Activated naive CD8-positive, alpha-beta T cell (primary cell): ENCODE data around the gene NHEJ1.

Source experiments
- H3K27ac Mint-ChIP-seq: one replicate; pipeline ENCODE4 v1.8.0; 2021; ENCODE audit warnings: mixed read lengths
- H3K27me3 Mint-ChIP-seq: one replicate; pipeline ENCODE4 v1.8.0; 2021; ENCODE audit warnings: mixed read lengths
- H3K36me3 Mint-ChIP-seq: one replicate; pipeline ENCODE4 v1.8.0; 2021; ENCODE audit warnings: mixed read lengths
- H3K4me1 Mint-ChIP-seq: one replicate; pipeline ENCODE4 v1.8.0; 2021; ENCODE audit warnings: low read depth, mixed read lengths
- H3K4me3 Mint-ChIP-seq: one replicate; pipeline ENCODE4 v1.8.0; 2021; ENCODE audit warnings: mild to moderate bottlenecking, mixed read lengths
- H3K9me3 Mint-ChIP-seq: one replicate; pipeline ENCODE4 v1.8.0; 2021; ENCODE audit warnings: low read depth, mixed read lengths

The NHEJ1 gene

GRCh38 chr2:219159771-219160185 lies 837 bp downstream of the NHEJ1 start:
- no peaks in the 10 kb centered on the region for H3K27me3 Mint-ChIP-seq
- H3K27ac Mint-ChIP-seq = peak overlapping the region; percentile 96
- peaks cover 13% of the 10 kb centered on the region for H3K4me1 Mint-ChIP-seq
- no peaks in the 10 kb centered on the region for H3K9me3 Mint-ChIP-seq
- H3K4me3 Mint-ChIP-seq = peak overlapping the region; percentile 91
- peaks cover 8% of the 10 kb centered on the region for H3K36me3 Mint-ChIP-seq

GRCh38 chr2:219158586-219158985 lies 2.0 kb downstream of the NHEJ1 start:
- no peak overlapping the region for H3K27ac Mint-ChIP-seq
- peaks cover 13% of the 10 kb centered on the region for H3K4me1 Mint-ChIP-seq
- peak overlapping the region; percentile 25 for H3K4me3 Mint-ChIP-seq
- peaks cover 9% of the 10 kb centered on the region for H3K36me3 Mint-ChIP-seq
- H3K9me3 Mint-ChIP-seq = no peaks in the 10 kb centered on the region
- no peaks in the 10 kb centered on the region for H3K27me3 Mint-ChIP-seq

DNA sequence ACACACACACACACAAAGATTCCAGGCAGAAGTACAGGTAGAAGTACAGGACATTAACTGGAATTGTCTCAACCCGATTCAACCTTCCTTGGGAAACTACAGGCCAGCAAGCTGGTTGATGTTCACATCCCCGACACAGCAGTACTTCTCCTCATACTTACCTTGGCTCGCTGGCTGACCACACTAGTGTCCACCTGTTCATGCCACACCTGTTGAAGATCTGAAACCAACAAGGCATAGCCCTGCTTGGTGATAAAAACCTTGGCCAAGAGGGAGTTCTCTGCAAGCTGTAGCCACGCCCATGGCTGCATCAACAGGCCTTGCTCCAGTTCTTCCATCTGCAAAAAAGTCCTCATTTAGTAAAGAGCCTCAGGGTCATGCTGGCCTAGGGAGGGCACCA lies 2.6 kb downstream of the NHEJ1 start:
- peaks cover 13% of the 10 kb centered on the region for H3K36me3 Mint-ChIP-seq
- H3K27me3 Mint-ChIP-seq = no peaks in the 10 kb centered on the region
- H3K4me1 Mint-ChIP-seq = peaks cover 13% of the 10 kb centered on the region
- H3K9me3 Mint-ChIP-seq = no peaks in the 10 kb centered on the region
- no peak overlapping the region for H3K4me3 Mint-ChIP-seq
- no peak overlapping the region for H3K27ac Mint-ChIP-seq

- Mint-ChIP-seq H3K9me3 (no peaks in the 10 kb centered on the region), H3K36me3 (peaks cover 11% of the 10 kb centered on the region), H3K4me1 (peaks cover 13% of the 10 kb centered on the region), H3K27ac (no peak overlapping the region), H3K4me3 (no peak overlapping the region), H3K27me3 (no peaks in the 10 kb centered on the region)
Measured at GRCh38 chr2:219157396-219157795, 3.2 kb downstream of the NHEJ1 start.

- H3K4me3 Mint-ChIP-seq = no peak overlapping the region
- H3K4me1 Mint-ChIP-seq = peaks cover 6% of the 10 kb centered on the region
- H3K9me3 Mint-ChIP-seq = no peaks in the 10 kb centered on the region
- no peak overlapping the region for H3K27ac Mint-ChIP-seq
- H3K36me3 Mint-ChIP-seq = peaks cover 15% of the 10 kb centered on the region
- H3K27me3 Mint-ChIP-seq = no peaks in the 10 kb centered on the region
Measured at GRCh38 chr2:219155054-219155644, 5.5 kb downstream of the NHEJ1 start.

DNA sequence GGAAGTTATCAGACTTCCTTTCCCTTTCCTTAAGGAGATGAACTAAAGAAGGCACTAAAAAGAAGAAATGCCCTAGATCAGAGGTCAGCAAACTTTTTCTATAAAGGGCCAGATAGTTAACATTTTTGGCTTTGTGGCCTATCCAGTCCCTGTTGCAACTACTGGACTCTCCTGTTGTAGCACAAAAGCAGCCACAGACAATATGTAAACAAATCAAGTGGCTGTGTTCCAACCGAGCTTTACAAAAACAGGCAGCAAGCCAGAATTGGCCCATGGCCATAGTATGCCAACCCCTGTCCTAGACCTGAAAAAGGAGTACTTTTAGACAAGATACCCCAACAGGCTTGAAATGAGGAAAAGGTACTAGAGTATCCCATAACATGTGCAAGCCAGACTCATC lies 10.9 kb downstream of the NHEJ1 start:
- H3K9me3 Mint-ChIP-seq = no peaks in the 10 kb centered on the region
- H3K36me3 Mint-ChIP-seq = peaks cover 24% of the 10 kb centered on the region
- no peaks in the 10 kb centered on the region for H3K27me3 Mint-ChIP-seq
- no peak overlapping the region for H3K27ac Mint-ChIP-seq
- H3K4me3 Mint-ChIP-seq = no peak overlapping the region
- H3K4me1 Mint-ChIP-seq = no peaks in the 10 kb centered on the region

- H3K27me3 Mint-ChIP-seq = no peaks in the 10 kb centered on the region
- H3K27ac Mint-ChIP-seq = no peak overlapping the region
- H3K4me1 Mint-ChIP-seq = no peaks in the 10 kb centered on the region
- H3K4me3 Mint-ChIP-seq = no peak overlapping the region
- no peaks in the 10 kb centered on the region for H3K9me3 Mint-ChIP-seq
- H3K36me3 Mint-ChIP-seq = peaks cover 48% of the 10 kb centered on the region
Measured at GRCh38 chr2:219142329-219142728, 18.3 kb downstream of the NHEJ1 start.

DNA sequence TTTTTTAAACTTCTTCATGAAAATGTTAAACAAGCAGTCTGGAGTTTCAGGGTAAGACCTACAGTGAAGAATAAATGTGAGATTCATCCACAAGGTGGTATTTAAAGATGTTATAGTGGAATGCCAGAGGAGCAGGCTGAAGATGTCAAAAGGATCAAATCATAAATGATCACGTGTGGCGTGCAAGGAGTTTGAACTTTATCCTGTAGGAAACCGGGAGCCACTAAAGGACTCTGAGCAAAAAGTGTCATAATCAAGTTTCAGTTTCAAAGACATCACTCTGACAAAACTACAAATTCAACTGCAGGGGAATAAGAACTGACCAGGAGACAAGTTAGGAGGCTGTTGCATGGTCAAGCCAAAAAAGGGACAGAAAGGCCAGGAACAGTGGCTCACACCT lies 19.9 kb downstream of the NHEJ1 start:
- Mint-ChIP-seq H3K9me3 (no peaks in the 10 kb centered on the region), H3K27ac (no peak overlapping the region), H3K36me3 (peaks cover 40% of the 10 kb centered on the region), H3K4me3 (no peak overlapping the region), H3K27me3 (no peaks in the 10 kb centered on the region), H3K4me1 (no peaks in the 10 kb centered on the region)

DNA sequence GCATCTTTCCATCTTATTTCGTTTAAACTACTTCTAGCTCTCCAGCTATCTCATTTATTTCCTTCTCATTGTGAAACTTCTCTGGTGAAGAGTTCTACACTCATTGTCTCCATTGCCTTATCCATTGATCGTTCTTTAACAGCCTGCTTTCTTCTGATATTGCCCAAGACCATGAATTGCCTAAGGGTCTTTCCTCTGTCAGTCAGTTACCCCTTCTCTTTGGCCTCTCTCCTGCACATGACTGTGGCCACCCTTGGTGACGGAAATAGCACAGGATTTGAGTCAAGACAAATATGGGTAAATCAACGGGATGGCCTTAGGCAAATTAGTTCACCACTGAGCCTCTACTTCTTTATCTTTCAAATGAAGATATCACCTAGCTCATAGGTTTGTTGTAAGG lies 26.6 kb downstream of the NHEJ1 start:
- Mint-ChIP-seq H3K9me3 (no peaks in the 10 kb centered on the region), H3K36me3 (peaks cover 23% of the 10 kb centered on the region), H3K27ac (no peak overlapping the region), H3K4me3 (no peak overlapping the region), H3K4me1 (no peaks in the 10 kb centered on the region), H3K27me3 (no peaks in the 10 kb centered on the region)

GRCh38 chr2:219131744-219132143 lies 28.9 kb downstream of the NHEJ1 start:
- peaks cover 13% of the 10 kb centered on the region for H3K36me3 Mint-ChIP-seq
- no peaks in the 10 kb centered on the region for H3K9me3 Mint-ChIP-seq
- H3K4me3 Mint-ChIP-seq = no peak overlapping the region
- no peak overlapping the region for H3K27ac Mint-ChIP-seq
- H3K27me3 Mint-ChIP-seq = no peaks in the 10 kb centered on the region
- H3K4me1 Mint-ChIP-seq = peaks cover 3% of the 10 kb centered on the region

- H3K36me3 Mint-ChIP-seq = peaks cover 16% of the 10 kb centered on the region
- no peaks in the 10 kb centered on the region for H3K9me3 Mint-ChIP-seq
- H3K27me3 Mint-ChIP-seq = no peaks in the 10 kb centered on the region
- H3K4me1 Mint-ChIP-seq = peaks cover 3% of the 10 kb centered on the region
- H3K4me3 Mint-ChIP-seq = no peak overlapping the region
- no peak overlapping the region for H3K27ac Mint-ChIP-seq
Measured at GRCh38 chr2:219131327-219131726, 29.3 kb downstream of the NHEJ1 start.

DNA sequence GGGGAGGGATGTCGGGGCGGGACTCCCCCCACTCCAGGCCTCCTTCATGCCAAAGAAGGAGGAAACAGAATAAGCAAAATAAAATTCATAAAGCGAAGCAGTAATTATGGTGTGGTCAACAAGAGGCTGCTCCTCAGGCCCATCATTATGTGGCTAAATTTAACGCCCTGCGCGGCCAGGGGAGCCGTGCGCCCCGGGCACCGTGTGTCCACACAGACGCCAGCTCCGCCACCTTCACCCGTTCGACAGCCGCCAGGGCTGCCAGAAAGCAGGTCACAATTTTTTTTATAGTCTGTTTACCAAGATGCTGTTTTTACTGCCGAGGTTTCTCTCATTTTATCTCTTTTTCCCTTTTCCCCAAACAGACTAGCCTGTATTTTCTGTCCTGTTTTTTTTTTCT lies 31.0 kb downstream of the NHEJ1 start:
- no peak overlapping the region for H3K27ac Mint-ChIP-seq
- peaks cover 16% of the 10 kb centered on the region for H3K4me1 Mint-ChIP-seq
- H3K9me3 Mint-ChIP-seq = no peaks in the 10 kb centered on the region

GRCh38 chr2:219128396-219128795 lies 32.2 kb downstream of the NHEJ1 start:
- no peak overlapping the region for H3K27ac Mint-ChIP-seq
- peaks cover 10% of the 10 kb centered on the region for H3K36me3 Mint-ChIP-seq

More for the DNA sequence above, 31.0 kb downstream of the NHEJ1 start:
- H3K36me3 Mint-ChIP-seq = peaks cover 16% of the 10 kb centered on the region
- H3K27me3 Mint-ChIP-seq = no peaks in the 10 kb centered on the region
- no peak overlapping the region for H3K4me3 Mint-ChIP-seq

GRCh38 chr2:219127037-219127635 lies 33.5 kb downstream of the NHEJ1 start:
- Mint-ChIP-seq H3K4me1 (peaks cover 25% of the 10 kb centered on the region), H3K4me3 (no peak overlapping the region), H3K36me3 (peaks cover 8% of the 10 kb centered on the region), H3K9me3 (no peaks in the 10 kb centered on the region), H3K27me3 (no peaks in the 10 kb centered on the region), H3K27ac (no peak overlapping the region)

More at GRCh38 chr2:219128396-219128795, 32.2 kb downstream of the NHEJ1 start:
- peaks cover 25% of the 10 kb centered on the region for H3K4me1 Mint-ChIP-seq
- no peak overlapping the region for H3K4me3 Mint-ChIP-seq
- no peaks in the 10 kb centered on the region for H3K9me3 Mint-ChIP-seq
- no peaks in the 10 kb centered on the region for H3K27me3 Mint-ChIP-seq

GRCh38 chr2:219126555-219126954 lies 34.1 kb downstream of the NHEJ1 start:
- H3K36me3 Mint-ChIP-seq = peaks cover 8% of the 10 kb centered on the region
- peaks cover 25% of the 10 kb centered on the region for H3K4me1 Mint-ChIP-seq
- no peak overlapping the region for H3K27ac Mint-ChIP-seq
- no peaks in the 10 kb centered on the region for H3K27me3 Mint-ChIP-seq
- no peak overlapping the region for H3K4me3 Mint-ChIP-seq
- H3K9me3 Mint-ChIP-seq = no peaks in the 10 kb centered on the region

GRCh38 chr2:219125886-219126270 lies 34.7 kb downstream of the NHEJ1 start:
- H3K4me1 Mint-ChIP-seq = peaks cover 25% of the 10 kb centered on the region
- no peak overlapping the region for H3K27ac Mint-ChIP-seq
- no peak overlapping the region for H3K4me3 Mint-ChIP-seq
- H3K27me3 Mint-ChIP-seq = no peaks in the 10 kb centered on the region
- no peaks in the 10 kb centered on the region for H3K9me3 Mint-ChIP-seq
- peaks cover 8% of the 10 kb centered on the region for H3K36me3 Mint-ChIP-seq
